MM.1S (cell line): ENCODE data around the gene LDLRAD4.

Source experiments
- DNase-seq: peaks from one replicate; pipeline ENCODE4 v3.0.0-alpha.2; 2015
- H2AFZ ChIP-seq: fragments of 300-600 bp; sonication (generic); 2 replicates; pipeline ENCODE4 v1.6.0; 2016; ENCODE audit warnings: antibody characterized with exemption, low read length
- H3F3A ChIP-seq: fragments of 300-600 bp; sonication (generic); 2 replicates; pipeline ENCODE4 v1.6.1; 2016; ENCODE audit warnings: mild to moderate bottlenecking, antibody characterized with exemption, low read length, moderate library complexity, mixed read lengths; ENCODE audit not compliant: insufficient read depth
- H3K27ac ChIP-seq: fragments of 300-600 bp; sonication (generic); 2 replicates; pipeline ENCODE4 v1.5.1; 2016; ENCODE audit warnings: mild to moderate bottlenecking, low read length
- H3K27me3 ChIP-seq: fragments of 300-600 bp; sonication (generic); replicated peaks from 2 replicates; pipeline ENCODE4 v1.6.0; 2016; ENCODE audit warnings: low read length; ENCODE audit not compliant: insufficient read depth
- H3K36me3 ChIP-seq: fragments of 300-600 bp; sonication (generic); replicated peaks from 2 replicates; pipeline ENCODE4 v1.6.1; 2016; ENCODE audit warnings: mild to moderate bottlenecking, low read length, mixed read lengths; ENCODE audit not compliant: insufficient read depth
- H3K4me1 ChIP-seq: fragments of 300-600 bp; sonication (generic); 2 replicates; pipeline ENCODE4 v1.6.1; 2016; ENCODE audit warnings: low read length, mixed read lengths
- H3K4me2 ChIP-seq: fragments of 300-600 bp; sonication (generic); 2 replicates; pipeline ENCODE4 v1.6.0; 2016; ENCODE audit warnings: low read depth, low read length
- H3K4me3 ChIP-seq: fragments of 300-600 bp; sonication (generic); 2 replicates; pipeline ENCODE4 v1.5.1; 2016; ENCODE audit warnings: low read length, mixed read lengths
- H3K79me2 ChIP-seq: fragments of 300-600 bp; sonication (generic); 2 replicates; pipeline ENCODE4 v1.6.1; 2016; ENCODE audit warnings: mixed run types, low read length, mixed read lengths
- H3K9ac ChIP-seq: fragments of 300-600 bp; sonication (generic); 2 replicates; pipeline ENCODE4 v1.6.1; 2016; ENCODE audit warnings: low read length, mixed read lengths
- H3K9me2 ChIP-seq: fragments of 300-600 bp; sonication (generic); replicated peaks from 2 replicates; pipeline ENCODE4 v1.6.1; 2016; ENCODE audit warnings: mild to moderate bottlenecking, low read length, mixed read lengths; ENCODE audit not compliant: insufficient read depth
- H3K9me3 ChIP-seq: fragments of 300-600 bp; sonication (generic); replicated peaks from 2 replicates; pipeline ENCODE4 v1.6.1; 2016; ENCODE audit warnings: mild to moderate bottlenecking, low read length, mixed read lengths; ENCODE audit not compliant: insufficient read depth
- H4K20me1 ChIP-seq: fragments of 300-600 bp; sonication (generic); 2 replicates; pipeline ENCODE4 v1.6.1; 2016; ENCODE audit warnings: mild to moderate bottlenecking, low read length, moderate library complexity, mixed read lengths; ENCODE audit not compliant: insufficient read depth
- EZH2 ChIP-seq: fragments of 300-600 bp; sonication (generic); optimal IDR thresholded peaks from 2 replicates; pipeline ENCODE3; 2017; ENCODE audit warnings: low read depth, mild to moderate bottlenecking, antibody characterized with exemption, low read length, mixed read lengths
- EZH2phosphoT487 ChIP-seq: fragments of 300-600 bp; sonication (generic); IDR thresholded peaks from 2 replicates; pipeline ENCODE4 v1.6.1; 2018; ENCODE audit warnings: antibody characterized with exemption, low read length
- TF ChIP-seq, protein P1 (sequence below): fragments of 300-600 bp; sonication (generic); IDR thresholded peaks from 2 replicates; pipeline ENCODE4 v1.5.1; 2016; ENCODE audit warnings: antibody characterized with exemption, low read length, mixed read lengths

Gene LDLRAD4

DNA sequence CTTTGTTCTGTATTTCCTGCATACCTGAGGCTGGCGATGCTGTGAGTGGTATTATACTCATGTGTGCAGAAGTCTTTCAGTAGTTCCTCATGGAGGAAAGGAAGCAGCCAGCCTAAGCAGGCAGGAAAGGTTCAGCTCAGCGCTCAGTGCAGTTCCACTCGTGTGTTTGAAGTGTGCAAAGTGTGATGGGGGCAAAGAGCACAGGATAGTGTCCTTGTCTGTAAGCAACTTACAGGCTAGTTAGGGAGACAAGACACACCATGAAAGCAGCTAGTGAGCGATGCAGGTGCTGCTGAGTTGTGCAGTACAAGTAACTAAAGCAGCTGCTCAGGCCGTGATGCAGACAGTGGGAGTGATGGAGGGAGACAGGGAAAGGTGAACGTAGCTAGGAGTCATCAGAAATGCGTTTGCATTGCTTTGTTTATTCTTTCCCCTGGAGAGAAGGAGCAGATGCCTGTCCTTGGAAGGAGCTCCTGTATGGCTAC, 146.2 kb downstream of the LDLRAD4 start:
- Histone ChIP-seq H3K4me1 (peaks cover 3% of the 10 kb centered on the region), H3K9me3 (no peaks in the 10 kb centered on the region), H3K36me3 (no peaks in the 10 kb centered on the region), H3K27ac (no peak overlapping the region), H3K4me3 (no peak overlapping the region), H3K9ac (no peak overlapping the region), H3K4me2 (no peak overlapping the region), H3K79me2 (no peaks in the 10 kb centered on the region), H2AFZ (no peak overlapping the region), H3F3A (no peaks in the 10 kb centered on the region), H3K27me3 (no peaks in the 10 kb centered on the region), H4K20me1 (no peaks in the 10 kb centered on the region), H3K9me2 (no peaks in the 10 kb centered on the region)
- no peak for TF ChIP-seq EZH2phosphoT487
- no peak for TF ChIP-seq EZH2
- TF ChIP-seq, protein P1, sequence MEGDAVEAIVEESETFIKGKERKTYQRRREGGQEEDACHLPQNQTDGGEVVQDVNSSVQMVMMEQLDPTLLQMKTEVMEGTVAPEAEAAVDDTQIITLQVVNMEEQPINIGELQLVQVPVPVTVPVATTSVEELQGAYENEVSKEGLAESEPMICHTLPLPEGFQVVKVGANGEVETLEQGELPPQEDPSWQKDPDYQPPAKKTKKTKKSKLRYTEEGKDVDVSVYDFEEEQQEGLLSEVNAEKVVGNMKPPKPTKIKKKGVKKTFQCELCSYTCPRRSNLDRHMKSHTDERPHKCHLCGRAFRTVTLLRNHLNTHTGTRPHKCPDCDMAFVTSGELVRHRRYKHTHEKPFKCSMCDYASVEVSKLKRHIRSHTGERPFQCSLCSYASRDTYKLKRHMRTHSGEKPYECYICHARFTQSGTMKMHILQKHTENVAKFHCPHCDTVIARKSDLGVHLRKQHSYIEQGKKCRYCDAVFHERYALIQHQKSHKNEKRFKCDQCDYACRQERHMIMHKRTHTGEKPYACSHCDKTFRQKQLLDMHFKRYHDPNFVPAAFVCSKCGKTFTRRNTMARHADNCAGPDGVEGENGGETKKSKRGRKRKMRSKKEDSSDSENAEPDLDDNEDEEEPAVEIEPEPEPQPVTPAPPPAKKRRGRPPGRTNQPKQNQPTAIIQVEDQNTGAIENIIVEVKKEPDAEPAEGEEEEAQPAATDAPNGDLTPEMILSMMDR = no peak
- no peak for DNase-seq

DNA sequence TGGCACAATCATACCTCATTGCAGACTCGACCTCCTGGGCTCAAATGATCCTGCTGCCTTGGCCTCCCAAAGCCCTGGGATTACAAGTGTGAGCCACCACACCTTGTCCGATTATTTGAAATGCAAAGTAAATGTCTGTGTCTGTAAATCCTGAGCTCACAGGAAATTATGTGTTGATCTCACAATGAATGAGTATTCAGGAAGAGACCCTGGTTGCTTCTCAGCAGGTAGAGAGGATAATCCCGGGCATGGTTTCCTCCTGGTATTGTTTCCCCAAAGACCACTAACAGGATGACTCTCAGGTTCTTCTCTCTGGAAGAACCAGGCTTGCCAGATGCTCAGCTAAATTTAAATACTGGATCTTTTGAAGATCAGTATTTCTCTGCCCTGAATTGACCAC, 147.6 kb downstream of the LDLRAD4 start:
- H3K27me3 ChIP-seq = no peaks in the 10 kb centered on the region
- H3K36me3 ChIP-seq = no peaks in the 10 kb centered on the region

DNA sequence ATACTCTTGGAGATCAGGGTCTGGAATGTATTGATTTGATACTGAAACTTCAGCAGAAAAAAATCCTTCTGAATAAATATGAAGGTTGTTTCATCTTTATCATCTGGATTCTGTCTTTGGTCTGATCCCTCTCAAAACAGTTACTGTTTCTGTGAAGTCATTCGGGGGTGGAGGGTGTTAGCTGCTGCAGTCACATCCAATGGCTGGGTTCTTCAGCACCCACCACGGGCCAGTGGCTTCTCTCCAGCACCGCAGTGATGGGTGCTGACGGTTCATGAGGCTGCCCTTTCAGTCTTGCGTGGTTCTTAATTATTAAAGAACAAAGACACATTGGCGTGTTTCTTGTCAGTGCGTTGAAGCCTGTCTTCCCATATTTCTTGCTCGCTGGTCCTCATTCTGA, 148.0 kb downstream of the LDLRAD4 start:
- H3K27me3 ChIP-seq = no peaks in the 10 kb centered on the region
- peaks cover 4% of the 10 kb centered on the region for H3F3A ChIP-seq
- no peak overlapping the region for H3K27ac ChIP-seq
- H3K36me3 ChIP-seq = no peaks in the 10 kb centered on the region
- H3K9me2 ChIP-seq = no peaks in the 10 kb centered on the region
- H3K4me1 ChIP-seq = peaks cover 8% of the 10 kb centered on the region
- no peak for TF ChIP-seq EZH2
- no peak for TF ChIP-seq EZH2phosphoT487
- TF ChIP-seq, protein P1 = no peak
- H3K4me3 ChIP-seq = no peak overlapping the region
- no peaks in the 10 kb centered on the region for H3K79me2 ChIP-seq
- no peak overlapping the region for H2AFZ ChIP-seq
- DNase-seq = no peak
- no peak overlapping the region for H3K9ac ChIP-seq
- no peaks in the 10 kb centered on the region for H3K9me3 ChIP-seq
- H4K20me1 ChIP-seq = no peaks in the 10 kb centered on the region
- H3K4me2 ChIP-seq = no peak overlapping the region

More for the DNA sequence above, 147.6 kb downstream of the LDLRAD4 start:
- Histone ChIP-seq H4K20me1 (no peaks in the 10 kb centered on the region), H3K4me2 (no peak overlapping the region), H3K27ac (no peak overlapping the region), H2AFZ (no peak overlapping the region), H3K4me3 (no peak overlapping the region), H3K79me2 (no peaks in the 10 kb centered on the region), H3F3A (peaks cover under 1% of the 10 kb centered on the region; the same call in 1 of the 2 replicates), H3K9me3 (no peaks in the 10 kb centered on the region), H3K9ac (no peak overlapping the region), H3K4me1 (peaks cover 4% of the 10 kb centered on the region), H3K9me2 (no peaks in the 10 kb centered on the region)
- TF ChIP-seq, protein P1 = no peak
- TF ChIP-seq EZH2phosphoT487 = no peak
- TF ChIP-seq EZH2 = no peak
- no peak for DNase-seq
